ENCODE measurements around the gene RNF183. TPM values are rescaled to one million over a fixed set of nuclear protein-coding genes. Genes with fewer than 3 reads are reported as not detected.
A peak's percentile ranks its signal among the peaks of the same experiment; 100 is the strongest.

The RNF183 gene
- total and polyA plus RNA-seq, 9 of the 15 experiments (the other 6 are each of a cell fraction or from before 2014, with no cell fraction given), result 0.04 to 2.0 (median 0.16) TPM; not detected in 5

DNA sequence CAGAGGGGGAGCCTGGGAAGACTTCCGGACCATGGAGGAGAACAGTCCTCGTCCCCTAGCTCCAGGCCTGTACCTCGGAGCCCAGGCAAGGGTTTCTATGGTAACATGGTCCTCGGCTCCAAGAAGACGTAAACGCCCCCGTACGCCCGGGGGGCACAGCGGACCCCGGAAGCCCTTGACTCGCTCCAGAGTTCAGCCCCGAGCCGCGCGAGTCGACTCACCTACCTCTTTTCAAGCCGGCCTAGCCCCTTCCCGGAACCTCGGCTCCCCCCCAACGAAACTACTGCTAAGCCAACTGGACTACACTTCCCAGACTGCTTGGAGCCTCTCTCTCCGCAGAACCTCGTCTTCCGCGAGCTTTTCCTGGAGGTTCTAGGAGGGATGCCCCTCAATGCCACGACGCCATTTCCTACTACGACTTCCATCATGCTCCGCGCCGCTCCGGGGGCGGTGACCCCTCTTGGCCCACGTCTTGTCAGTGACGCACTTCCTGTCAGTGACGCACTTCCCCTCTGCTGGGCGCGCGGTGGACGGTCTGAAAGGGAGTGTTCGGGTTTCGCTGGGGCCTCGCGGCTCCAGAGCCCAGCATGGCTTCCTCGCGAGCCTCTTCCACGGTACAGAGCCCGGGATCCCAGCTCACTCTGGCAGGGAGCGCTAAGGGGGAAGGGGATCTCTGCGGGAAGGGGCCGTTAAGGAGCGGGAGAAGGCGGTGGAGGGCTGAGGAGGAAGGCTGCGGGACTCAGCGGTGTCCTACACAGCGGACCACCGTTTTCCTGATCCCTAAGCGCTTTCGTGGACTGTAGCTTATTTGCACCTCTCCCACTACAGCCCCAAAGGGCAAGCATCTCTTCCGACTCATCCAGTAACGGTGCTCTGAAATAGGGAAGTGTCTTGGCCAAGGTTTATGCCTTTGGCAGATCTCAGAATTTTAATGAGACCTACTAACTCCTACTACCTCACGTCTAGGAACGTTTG is 27.7 kb downstream of the RNF183 start, which contains the start of the genes CDC26 and PRPF4 (continued):
- TF ChIP-seq, protein P1, sequence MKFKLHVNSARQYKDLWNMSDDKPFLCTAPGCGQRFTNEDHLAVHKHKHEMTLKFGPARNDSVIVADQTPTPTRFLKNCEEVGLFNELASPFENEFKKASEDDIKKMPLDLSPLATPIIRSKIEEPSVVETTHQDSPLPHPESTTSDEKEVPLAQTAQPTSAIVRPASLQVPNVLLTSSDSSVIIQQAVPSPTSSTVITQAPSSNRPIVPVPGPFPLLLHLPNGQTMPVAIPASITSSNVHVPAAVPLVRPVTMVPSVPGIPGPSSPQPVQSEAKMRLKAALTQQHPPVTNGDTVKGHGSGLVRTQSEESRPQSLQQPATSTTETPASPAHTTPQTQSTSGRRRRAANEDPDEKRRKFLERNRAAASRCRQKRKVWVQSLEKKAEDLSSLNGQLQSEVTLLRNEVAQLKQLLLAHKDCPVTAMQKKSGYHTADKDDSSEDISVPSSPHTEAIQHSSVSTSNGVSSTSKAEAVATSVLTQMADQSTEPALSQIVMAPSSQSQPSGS (CRISPR knock-in tag; IDR thresholded peaks at IDR 0.05), result no peak
- TF ChIP-seq SMAD1 (IDR thresholded peaks at IDR 0.05; ENCODE audit: low read depth, low read length, partially characterized antibody) (peak; percentile 91), ELF1 (tag; IDR thresholded peaks at IDR 0.05) (peak; percentile 91), RCOR1 (IDR thresholded peaks at IDR 0.05; ENCODE audit: borderline replicate concordance in 1 of 2, low read depth in 2 of 2, low read length in 2 of 2) (peak in 1 of 2 experiments; percentile 39; a peak in 1 of 4 replicates), MTA3 (IDR thresholded peaks at IDR 0.05; ENCODE audit: borderline replicate concordance) (peak; percentile 56; the same call in 1 of the 2 replicates), KAT7 (CRISPR knock-in tag; IDR thresholded peaks at IDR 0.05; ENCODE audit: borderline replicate concordance) (0 out of 2 replicates have a peak, but pooled peaks have one; percentile 44), NCOA6 (IDR thresholded peaks at IDR 0.05) (no peak), ZNF24 (IDR thresholded peaks at IDR 0.05) (no peak), TAF1 (IDR thresholded peaks at IDR 0.05; ENCODE audit: control insufficient read depth, extremely low read depth, insufficient read depth, low read length, severe bottlenecking) (peak; percentile 86), RHOXF2B (CRISPR knock-in tag; conservative IDR thresholded peaks at IDR 0.05) (no peak), CXXC5 (CRISPR knock-in tag; IDR thresholded peaks at IDR 0.05) (peak; percentile 88)
- TF ChIP-seq, protein P2, sequence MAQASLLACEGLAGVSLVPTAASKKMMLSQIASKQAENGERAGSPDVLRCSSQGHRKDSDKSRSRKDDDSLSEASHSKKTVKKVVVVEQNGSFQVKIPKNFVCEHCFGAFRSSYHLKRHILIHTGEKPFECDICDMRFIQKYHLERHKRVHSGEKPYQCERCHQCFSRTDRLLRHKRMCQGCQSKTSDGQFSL (CRISPR knock-in tag; IDR thresholded peaks at IDR 0.05), result peak; percentile 84
- TF ChIP-seq, protein P2 (tag; IDR thresholded peaks at IDR 0.05), result peak in 1 of 2 experiments; percentile 86; a peak in 2 of 4 replicates
- TF ChIP-seq, protein P3, sequence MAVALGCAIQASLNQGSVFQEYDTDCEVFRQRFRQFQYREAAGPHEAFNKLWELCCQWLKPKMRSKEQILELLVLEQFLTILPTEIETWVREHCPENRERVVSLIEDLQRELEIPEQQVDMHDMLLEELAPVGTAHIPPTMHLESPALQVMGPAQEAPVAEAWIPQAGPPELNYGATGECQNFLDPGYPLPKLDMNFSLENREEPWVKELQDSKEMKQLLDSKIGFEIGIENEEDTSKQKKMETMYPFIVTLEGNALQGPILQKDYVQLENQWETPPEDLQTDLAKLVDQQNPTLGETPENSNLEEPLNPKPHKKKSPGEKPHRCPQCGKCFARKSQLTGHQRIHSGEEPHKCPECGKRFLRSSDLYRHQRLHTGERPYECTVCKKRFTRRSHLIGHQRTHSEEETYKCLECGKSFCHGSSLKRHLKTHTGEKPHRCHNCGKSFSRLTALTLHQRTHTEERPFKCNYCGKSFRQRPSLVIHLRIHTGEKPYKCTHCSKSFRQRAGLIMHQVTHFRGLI (CRISPR knock-in tag; IDR thresholded peaks at IDR 0.05), result no peak
- TF ChIP-seq, protein P4, sequence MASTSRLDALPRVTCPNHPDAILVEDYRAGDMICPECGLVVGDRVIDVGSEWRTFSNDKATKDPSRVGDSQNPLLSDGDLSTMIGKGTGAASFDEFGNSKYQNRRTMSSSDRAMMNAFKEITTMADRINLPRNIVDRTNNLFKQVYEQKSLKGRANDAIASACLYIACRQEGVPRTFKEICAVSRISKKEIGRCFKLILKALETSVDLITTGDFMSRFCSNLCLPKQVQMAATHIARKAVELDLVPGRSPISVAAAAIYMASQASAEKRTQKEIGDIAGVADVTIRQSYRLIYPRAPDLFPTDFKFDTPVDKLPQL (IDR thresholded peaks at IDR 0.05; ENCODE audit: extremely low read depth, insufficient read length), result no peak
- TF ChIP-seq, protein P5, sequence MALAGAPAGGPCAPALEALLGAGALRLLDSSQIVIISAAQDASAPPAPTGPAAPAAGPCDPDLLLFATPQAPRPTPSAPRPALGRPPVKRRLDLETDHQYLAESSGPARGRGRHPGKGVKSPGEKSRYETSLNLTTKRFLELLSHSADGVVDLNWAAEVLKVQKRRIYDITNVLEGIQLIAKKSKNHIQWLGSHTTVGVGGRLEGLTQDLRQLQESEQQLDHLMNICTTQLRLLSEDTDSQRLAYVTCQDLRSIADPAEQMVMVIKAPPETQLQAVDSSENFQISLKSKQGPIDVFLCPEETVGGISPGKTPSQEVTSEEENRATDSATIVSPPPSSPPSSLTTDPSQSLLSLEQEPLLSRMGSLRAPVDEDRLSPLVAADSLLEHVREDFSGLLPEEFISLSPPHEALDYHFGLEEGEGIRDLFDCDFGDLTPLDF (CRISPR knock-in tag; IDR thresholded peaks at IDR 0.05), result no peak
